NCI-H2171 (cell line): Measurements from ENCODE around the gene COA3.

ENCODE experiments used
- DNase-seq: peaks from one replicate; lab custom pipeline; 2025; lab: John Stamatoyannopoulos, UW

The COA3 gene

GRCh38 chr17:42750739-42751344 lies 47.7 kb downstream of the COA3 start:
- no peak for DNase-seq

GRCh38 chr17:42748908-42749798 lies 49.4 kb downstream of the COA3 start:
- DNase-seq = no peak

GRCh38 chr17:42748202-42748907 lies 50.1 kb downstream of the COA3 start:
- no peak for DNase-seq
